DMS 273 (cell line): Measurements from ENCODE around the gene MLANA.

Experiments used
- DNase-seq: peaks from one replicate; lab custom pipeline; 2025; ENCODE audit not compliant: unreplicated experiment; lab: John Stamatoyannopoulos, UW

The MLANA gene, protein sequence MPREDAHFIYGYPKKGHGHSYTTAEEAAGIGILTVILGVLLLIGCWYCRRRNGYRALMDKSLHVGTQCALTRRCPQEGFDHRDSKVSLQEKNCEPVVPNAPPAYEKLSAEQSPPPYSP

DNA sequence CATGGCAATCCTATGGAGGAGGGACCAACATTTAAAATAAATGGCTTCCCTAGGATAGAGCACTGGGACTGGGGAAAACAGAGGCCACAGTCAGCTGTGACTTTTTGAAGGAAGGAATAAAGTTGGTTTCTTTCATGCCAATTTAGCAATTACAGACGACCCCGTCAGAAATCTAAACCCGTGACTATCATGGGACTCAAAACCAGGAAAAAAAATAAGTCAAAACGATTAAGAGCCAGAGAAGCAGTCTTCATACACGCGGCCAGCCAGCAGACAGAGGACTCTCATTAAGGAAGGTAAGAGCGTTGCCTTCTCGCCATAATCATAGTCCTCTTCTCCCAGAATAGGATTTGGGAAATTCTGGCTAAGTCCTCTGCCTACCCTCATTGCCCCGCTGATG is at the start of gene MLANA:
Gene MLANA (plus strand): TSS at position 249 of the 400 bp plus-strand sequence. CDS start 1,586 bp downstream, outside the sequence.
- no peak for DNase-seq

DNA sequence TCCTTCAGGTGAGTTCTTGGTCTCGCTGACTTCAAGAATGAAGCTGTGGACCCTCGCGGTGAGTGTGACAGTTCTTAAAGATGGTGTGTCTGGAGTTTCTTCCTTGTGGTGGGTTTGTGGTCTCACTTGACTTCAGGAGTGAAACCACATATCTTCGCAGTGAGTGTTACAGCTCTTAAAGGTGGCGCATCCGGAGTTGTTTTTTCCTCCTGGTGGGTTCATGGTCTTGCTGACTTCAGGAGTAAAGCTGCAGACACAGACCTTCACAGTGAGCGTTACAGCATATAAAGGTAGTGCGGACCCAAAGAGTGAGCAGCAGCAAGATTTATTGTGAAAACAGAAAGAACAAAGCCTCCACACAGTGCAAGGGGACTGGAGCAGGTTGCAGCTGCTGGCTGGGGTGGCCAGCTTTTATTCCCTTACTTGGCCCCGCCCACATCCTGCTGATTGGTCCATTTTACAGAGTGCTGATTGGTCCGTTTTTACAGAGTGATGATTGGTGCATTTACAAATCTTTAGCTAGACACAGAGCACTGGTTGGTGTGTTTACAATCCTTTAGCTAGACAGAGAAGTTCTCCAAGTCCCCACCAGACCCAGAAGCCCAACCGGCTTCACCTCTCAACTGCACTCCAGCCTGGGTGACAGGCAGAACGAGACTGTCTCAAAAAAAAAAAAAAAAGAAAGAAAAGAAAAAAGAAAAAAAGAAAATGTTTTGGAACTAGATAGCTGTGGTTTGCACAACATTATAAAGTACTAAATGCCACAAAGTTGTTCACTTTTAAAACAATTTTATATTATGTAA is 48.7 kb upstream of the MLANA start:
- no peak for DNase-seq

DNA sequence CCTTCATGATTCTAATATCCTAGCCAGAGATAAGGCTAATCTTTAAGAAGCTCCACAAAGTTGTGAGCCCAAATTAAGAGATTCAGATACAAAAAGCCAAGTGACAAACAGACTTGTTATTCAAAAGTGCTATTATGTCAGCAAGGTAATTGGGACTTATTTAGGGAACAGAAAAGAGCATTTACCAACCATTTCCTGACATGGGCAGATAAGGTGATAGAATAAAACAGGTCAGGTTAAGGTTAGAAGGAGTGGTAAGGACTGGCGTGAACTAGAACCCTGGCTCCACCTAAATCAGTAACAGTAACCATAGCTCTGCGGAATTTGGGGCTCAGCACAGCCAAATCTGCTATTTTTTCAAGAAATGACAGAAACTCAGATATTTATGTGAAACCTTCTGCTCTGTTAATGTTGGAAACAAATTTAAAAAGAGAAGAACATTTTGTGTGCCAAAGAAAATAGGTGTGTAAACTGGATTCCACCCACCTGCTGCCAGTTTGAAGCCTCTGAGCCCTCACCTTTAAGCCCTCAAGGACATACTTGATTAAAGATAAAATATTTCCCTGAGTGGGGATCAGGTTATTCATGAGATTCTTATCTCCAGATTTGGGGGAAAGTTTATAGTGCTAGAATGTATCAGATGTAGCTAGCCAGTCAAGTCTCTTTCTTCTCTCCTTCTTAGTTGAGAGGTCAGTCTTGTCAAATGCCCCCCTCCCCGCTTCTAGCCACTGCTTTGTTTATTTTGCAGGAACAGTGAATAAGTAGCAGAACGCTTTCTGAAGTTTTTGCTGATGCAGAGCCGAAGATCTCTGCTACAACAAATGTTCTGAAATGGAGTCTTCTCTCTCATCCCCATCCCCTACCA is 47.5 kb upstream of the MLANA start:
- DNase-seq, result no peak

DNA sequence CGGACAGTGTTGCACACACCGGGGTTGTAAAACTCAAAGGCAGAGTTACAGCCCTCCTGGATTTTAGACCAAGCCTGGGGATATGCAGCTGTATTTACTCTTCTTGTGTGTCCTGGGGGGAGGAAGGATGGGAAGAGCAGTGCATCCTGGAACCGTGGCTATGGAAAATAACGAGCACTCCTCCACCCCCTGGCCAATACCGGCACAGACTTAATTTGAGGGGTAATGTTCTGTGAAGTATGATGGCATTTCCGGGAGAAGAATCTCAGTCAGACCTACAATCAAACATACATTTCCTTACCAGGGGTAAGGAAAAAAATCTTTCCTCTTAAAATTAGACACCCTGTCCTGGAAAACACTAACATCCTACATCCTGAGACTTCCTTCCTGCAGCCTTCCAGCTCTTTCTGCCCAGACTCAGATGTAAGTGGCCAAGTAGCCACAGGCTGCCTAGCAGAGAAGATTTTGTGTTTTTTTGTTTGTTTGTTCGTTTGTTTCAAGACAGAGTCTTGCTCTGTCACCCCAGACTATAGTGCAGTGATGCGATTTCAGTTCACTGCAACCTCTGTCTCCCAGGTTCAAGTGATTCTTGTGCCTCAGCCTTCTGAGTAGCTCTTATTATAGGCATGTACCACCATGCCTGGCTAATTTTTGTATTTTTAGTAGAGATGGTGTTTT is 46.8 kb upstream of the MLANA start:
- DNase-seq, result peak; percentile 40

DNA sequence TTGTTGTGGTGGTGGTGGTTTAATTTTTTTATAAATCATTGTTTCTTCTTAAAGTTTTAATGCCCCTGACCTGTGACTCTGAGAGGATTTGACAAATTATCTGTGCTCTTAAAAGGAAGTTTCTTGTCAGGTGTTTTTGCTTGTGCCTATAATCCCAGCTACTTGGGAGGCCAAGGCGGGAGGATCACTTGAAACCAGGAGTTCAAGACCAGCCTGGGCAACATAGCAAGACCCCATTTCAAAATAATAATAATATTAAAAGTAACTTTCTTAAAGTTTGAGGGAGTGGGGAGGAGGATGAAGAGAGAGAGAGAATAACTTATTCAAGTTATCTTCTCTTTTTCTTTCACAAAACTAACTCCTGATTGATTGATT is 45.5 kb upstream of the MLANA start:
- DNase-seq, result no peak

DNA sequence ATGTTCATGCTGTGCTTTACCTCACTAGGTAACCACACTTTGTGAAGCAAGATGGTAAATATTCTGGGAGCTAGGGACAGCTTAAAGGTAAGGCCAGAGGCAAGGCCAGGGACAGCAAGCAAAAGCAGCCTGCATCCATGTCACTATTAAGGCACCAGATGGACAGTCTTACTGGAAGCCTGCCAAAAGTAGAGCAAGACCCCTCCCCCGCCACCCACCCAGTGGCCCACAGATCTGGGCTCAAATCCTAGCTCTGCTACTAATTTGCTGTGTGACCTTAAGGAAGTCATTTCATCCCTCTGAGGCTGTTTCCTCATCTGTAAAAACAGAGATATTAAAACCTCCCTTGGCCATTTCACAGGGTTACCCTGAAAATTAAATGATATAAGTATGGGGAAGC is 44.6 kb upstream of the MLANA start:
- peak; percentile 68 for DNase-seq

DNA sequence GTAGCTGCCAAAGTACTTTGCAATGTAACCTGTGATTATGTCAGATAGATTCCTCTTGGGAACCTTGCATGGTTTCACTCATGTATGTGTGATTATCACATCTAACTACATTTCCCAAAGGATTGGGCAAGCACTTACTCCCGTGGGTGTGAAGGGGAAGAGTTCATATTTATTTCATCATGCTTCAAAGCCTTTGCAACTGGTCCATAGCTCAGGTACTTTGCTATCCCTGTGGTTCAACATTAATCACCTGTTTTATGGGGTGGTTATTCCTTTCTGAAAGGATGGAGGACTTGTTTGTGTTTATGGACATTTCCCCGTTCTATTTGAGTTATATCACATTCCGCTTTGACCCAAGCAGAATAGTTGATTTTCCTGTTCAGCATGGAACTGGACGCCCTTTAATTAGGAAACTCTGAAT is 44.2 kb upstream of the MLANA start:
- DNase-seq, result no peak

DNA sequence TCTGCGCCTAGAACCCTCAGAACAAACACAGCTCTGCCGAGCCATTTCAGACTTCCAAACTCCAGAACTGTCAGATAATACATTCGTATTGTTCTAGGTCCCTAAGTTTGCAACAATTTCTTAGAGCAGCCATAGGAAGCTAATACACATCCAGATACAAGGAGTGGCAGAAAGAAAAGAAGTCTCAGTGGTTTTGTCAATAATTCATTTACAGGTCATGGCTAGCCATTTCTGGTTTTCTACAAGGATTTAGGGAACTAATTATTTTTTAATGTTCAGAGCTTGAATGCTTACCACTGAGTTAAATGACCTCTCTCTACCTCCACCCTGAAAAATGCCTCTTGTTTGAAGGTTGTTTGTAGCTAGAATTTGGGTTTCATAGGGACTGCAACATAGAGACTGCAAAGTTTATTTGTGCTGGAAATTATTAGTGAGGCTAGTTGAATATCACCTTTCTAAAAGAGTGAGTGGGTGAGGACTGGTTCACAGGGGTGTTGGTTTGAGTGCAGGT is 42.3 kb upstream of the MLANA start:
- no peak for DNase-seq

DNA sequence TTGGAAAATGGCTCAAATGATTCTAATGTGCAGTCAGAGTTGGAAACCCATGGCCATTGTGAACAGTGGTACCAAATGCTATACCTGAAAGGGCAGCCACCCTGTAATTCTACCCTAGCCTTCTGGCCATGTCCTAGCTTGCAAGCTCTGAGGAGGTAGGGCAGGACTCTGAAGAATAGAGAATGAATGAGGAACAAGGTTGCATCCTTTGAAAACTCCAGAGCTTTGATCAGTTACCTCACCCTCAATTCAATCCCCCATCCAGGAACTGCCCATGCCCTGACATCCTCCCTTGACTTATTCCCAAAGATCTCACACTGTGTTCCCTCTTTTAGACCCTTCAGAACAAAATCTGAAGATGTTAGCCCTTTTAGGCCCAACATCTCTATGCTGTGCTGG is 40.0 kb upstream of the MLANA start:
- DNase-seq, result no peak

DNA sequence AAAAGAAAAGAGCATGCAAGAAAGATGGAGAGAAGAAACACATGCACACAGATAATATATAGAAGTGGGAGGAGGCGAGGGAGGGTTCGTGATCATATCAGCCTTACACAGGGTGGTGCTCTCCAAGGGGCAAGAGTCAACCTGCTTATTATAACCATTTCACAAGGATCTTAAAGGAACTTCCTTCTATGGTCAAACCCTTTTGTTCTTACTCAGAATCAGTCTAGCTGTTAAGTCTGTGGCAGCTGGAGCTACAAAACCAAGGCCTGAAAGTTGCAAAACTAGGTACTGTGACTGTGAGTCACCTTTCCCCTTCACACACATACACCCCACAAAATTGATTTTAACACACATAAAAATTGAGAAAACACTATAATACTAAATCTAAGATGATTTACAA is 39.2 kb upstream of the MLANA start:
- no peak for DNase-seq

DNA sequence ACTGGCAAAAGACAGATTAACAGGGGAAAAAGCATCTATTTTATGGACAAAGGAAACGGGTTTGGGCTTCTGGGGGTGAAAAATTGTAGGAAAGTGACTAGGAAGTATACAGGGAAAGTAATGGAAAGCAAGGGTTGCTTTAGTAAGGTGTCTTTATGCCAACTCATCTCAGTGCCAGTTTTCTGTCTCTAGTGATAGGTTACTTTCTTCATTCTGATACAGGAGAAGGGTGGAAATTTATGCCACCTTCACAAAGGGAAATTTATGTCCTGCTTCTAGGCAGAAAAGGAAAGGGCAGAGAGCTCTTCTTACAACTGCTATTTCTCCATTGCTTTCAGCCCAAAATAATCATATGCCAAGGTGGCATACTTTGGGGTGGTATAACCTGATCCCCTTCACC is 37.7 kb upstream of the MLANA start:
- no peak for DNase-seq

DNA sequence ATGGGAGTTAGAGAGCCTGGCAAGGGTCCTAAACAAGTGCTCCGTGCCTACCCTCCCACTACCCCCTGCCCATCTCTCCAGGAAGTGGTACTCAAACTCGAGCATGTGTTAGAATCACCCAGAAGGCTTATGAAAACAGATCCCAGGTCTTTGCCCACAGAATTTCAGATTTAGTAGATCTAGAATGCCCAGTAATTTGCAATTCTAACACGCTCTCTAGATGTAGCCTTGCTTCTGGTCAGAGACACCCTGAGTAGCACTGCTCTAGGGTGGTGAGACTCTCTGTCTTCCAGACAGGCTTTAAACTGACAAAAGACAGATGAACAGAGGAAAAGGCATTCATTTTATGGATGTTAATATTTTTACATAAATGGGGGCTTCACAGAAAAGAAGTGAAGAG is 37.1 kb upstream of the MLANA start:
- no peak for DNase-seq

DNA sequence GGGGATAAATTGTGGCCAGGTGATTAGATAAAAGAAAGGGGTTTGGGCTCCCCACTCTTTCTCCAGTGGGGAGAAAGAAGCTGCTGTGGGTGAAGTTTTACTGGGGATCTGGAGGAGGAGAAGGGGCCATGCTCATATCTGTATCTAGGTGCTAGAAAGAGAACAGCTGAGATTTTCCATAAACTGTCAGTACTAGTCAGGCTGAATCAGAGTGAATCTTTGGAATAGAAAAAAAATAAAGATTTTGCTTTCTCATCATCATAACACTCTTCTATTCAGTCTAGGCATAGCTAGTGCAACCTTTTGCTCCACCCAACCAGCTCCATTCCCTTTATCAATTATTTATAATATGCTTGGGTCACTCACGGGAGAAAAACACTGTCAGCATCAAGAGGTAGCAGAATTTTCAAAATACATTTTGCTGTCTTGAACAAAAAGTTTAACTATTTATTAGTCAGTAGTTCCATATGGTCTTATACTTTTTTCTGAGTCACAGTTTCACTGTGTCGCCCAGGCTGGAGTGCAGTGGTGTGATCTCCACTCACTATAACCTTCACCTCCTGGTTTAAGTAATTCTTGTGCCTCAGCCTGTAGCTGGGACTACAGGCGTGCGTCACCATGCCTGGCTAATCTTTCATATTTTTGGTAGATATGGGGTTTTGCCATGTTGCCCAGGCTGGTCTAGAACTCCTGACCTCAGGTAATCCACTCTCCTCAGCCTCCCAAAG is 36.5 kb upstream of the MLANA start:
- DNase-seq, result no peak

DNA sequence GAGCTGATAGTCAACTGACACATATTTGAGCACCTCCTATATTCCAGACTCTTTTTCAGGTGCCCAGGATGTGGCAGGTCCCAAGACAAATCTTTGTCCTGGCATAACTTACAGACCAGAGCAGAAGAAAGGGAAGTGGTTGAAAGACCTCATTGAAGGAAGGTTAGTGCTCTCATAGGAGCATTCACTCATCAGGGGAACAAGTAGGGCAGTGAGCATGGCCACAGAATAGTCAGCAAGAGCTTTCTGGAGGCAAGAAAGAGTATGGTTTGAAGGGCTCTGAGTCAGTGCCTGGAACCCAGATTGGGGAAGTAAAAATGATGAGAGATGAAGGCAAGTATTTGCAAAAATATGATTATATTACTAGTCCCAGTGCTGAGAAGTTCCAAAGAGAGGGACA is 32.8 kb upstream of the MLANA start:
- no peak for DNase-seq

DNA sequence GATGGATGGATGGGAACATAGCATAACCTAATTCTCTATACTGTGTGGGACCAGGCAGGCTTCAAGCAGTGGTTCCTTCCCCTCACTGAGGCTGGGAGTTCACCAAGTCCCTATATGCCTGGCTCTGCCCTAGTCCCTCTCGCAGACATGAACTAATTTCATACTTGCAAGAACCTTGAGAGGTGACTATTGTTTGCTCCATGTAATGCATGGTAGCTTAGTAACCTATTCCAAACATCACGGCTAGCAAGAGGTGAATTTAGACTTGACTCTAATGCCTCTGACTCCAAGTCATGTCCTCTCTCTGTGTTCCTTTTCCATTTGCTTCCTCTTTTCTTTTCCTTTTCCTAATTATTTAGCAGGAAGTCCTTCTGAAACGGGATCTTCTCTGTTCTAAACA is 31.9 kb upstream of the MLANA start:
- no peak for DNase-seq

DNA sequence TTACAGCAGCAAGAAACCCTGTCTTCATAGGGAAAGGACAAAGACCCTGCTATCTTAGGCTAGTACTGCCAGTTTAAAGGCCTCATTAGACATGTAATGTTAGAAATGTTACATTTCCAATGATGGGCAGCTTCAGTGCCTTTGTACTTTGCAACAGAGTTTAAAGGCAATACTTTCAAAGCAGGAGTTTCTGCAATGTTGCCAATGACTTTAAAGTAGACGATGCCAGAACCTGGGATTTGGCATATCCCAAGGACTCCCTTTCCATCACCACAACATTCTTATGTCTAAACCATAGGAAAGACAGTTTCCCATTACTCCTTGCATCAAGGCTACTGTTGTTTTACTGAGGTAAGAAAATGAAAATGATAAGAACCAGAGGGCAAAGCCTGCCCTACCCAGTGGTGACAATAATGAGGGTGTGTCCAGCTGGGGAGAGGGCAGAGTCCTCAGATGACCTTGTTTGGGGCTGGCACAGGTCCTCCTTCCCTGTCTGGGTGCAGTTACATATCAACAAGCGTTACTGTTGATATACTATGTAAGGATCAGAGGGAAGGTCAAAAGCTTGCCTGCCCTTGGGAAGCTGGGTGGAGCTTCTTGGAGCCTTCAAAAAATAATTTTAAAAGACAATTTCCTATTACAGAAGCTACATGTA is 27.5 kb upstream of the MLANA start:
- no peak for DNase-seq

DNA sequence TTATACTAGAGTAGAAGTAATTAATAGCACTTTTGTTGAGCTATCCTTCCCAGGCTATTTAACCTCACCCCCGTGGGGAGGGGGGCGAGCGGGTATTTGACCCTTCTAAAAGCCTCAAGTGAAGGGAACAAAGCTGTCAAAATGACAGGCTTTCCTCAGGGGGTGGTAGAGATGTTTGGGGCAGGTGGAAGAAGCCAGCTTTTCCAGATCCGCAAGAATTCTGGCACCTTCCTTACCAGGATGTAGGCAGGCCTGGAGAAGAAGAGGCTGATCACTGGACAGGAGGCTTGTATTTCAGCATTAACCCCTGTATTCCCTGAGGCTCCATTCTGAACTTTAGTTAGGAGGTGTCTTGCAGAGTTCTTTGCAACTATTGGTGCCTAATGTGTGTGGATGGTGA is 26.2 kb upstream of the MLANA start:
- no peak for DNase-seq

DNA sequence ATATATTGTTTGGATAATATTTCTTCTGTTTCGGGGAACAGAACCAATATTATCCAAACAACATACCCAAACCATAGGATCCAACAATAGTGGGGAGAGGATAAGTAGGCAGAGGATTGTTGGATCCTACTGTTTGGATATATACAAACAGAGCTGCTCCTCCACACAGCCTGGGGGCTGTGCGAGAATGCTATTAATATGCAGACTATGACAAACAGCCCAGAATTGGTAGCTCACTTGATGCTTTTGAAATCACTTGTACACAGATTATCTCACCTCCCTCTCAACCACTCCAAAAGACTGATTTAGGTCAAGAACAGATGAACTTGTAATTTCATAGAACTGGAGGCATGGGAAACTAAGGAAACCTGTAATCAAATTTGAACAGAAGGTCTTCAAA is 24.4 kb upstream of the MLANA start:
- no peak for DNase-seq

DNA sequence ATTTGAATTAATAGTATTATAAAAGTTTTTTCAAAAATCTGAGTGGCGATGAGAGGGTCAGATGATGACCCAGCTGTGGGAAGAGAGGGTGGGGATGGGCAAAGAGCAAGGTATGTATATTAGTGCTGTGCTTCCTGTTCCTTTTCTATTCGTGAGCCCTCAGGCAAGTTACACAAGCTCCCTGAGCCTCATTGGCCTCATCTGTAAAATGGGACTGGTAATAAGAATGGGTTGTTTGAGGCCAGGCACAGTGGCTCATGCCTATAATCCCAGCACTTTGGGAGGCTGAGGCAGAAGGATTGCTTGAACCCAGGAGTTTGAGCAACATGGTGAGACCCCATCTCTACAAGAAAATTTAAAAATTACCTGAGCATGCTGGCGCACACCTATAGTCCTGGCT is 24.0 kb upstream of the MLANA start:
- DNase-seq, result no peak

DNA sequence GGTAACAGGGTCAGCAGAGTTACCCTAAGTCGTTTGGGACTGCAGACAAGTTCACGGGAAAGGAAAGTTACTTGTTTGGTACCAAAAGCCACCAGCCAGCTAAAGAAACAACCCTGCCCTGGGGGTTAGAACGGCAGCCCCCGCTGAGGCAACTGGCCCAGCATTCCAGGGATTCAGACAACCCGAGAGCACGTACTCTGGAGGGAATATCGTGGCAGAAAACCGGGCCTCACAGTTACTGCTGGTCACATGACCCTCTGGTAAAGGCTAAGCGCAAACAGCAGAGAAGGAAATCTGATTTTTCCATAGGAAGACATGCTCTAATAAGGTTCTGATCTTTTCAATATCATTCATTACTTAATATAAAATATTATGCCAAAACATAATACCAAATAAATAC is 22.5 kb upstream of the MLANA start:
- DNase-seq, result no peak
